Endothelial cell of umbilical vein (primary cell): ENCODE results near the gene CA5A. TPM values are rescaled to one million over a fixed set of nuclear protein-coding genes. Genes with fewer than 3 reads are reported as not detected.

ENCODE experiments used
- BruUV-seq: library from RNA; stranded (reverse); fragments of 400-500 nt; replicated peaks from 2 replicates; lab custom pipeline; 2021; lab: Mats Ljungman, UMichigan
- CTCF ChIA-PET: fragments of 300-600, 350-600 bp; sonication (Branson Sonifier 250); formaldehyde crosslinking; loops from one replicate; lab custom pipeline; 2021; ENCODE audit warnings: antibody characterized with exemption, inconsistent platforms; lab: Charles Lee
- POLR2A ChIA-PET: fragments of 300-600, 350-600 bp; sonication (Branson Sonifier 250); formaldehyde crosslinking; loops from one replicate; lab custom pipeline; 2021; ENCODE audit warnings: antibody characterized with exemption, inconsistent platforms; lab: Charles Lee
- DNase-seq: peaks from one replicate; pipeline ENCODE4 v3.0.0-alpha.2; 2011; ENCODE audit warnings: low read depth, low spot score
- FAIRE-seq: peaks from 2 replicates; lab custom pipeline; 2011; peaks lifted over from hg19 to GRCh38; lab: Jason Lieb, UNC
- H2AFZ ChIP-seq: 2 replicates; pipeline ENCODE4 v1.6.0; 2012; ENCODE audit warnings: low read depth, low read length, control low read depth, inconsistent platforms
- H3K27ac ChIP-seq: 2 replicates; pipeline ENCODE4 v1.5.1; 2011; ENCODE audit warnings: low read depth, mild to moderate bottlenecking, control low read depth, low read length, moderate library complexity; ENCODE audit not compliant: insufficient read depth
- H3K27me3 ChIP-seq, 2 experiments: 2 replicates each; pipeline versions ENCODE4 v1.6.0 to v1.6.1; 2011; ENCODE audit warnings: low read length in 2 of 2, mixed read lengths in 1 of 2; ENCODE audit not compliant: control insufficient read depth in 2 of 2, insufficient read depth in 2 of 2
- H3K36me3 ChIP-seq, 2 experiments: 2 replicates in 1 of 2; 3 replicates in 1 of 2; pipeline ENCODE4 v1.5.1; 2011; ENCODE audit warnings: low read length in 2 of 2, mild to moderate bottlenecking in 1 of 2, moderate library complexity in 1 of 2; ENCODE audit not compliant: control insufficient read depth in 2 of 2, insufficient read depth in 2 of 2; ENCODE audit errors: extremely low read depth in 1 of 2
- H3K4me1 ChIP-seq: 3 replicates; pipeline ENCODE4 v1.5.1; 2011; ENCODE audit warnings: mild to moderate bottlenecking, low read length; ENCODE audit not compliant: control insufficient read depth, insufficient read depth; ENCODE audit errors: extremely low read depth
- H3K4me2 ChIP-seq: 2 replicates; pipeline ENCODE4 v1.6.1; 2011; ENCODE audit warnings: low read length, control low read depth, mixed read lengths; ENCODE audit not compliant: insufficient read depth
- H3K4me3 ChIP-seq, 3 experiments: fragments of 200-600 bp in 1 of 3; sonication (generic), shearing (Covaris generic) in 1 of 3; replicated peaks in 1 of 3; 2 replicates each; pipeline ENCODE4 v1.5.1; 2011 to 2016; ENCODE audit warnings: control low read depth in 3 of 3, low read length in 3 of 3, mild to moderate bottlenecking in 2 of 3, inconsistent platforms in 1 of 3, low read depth in 1 of 3, moderate library complexity in 1 of 3; ENCODE audit not compliant: insufficient read depth in 1 of 3
- H3K79me2 ChIP-seq: 2 replicates; pipeline ENCODE4 v1.6.0; 2012; ENCODE audit warnings: low read length, inconsistent platforms; ENCODE audit not compliant: control insufficient read depth, insufficient read depth
- H3K9ac ChIP-seq: replicated peaks from 2 replicates; pipeline ENCODE3; 2011; ENCODE audit warnings: low read length, control low read depth; ENCODE audit not compliant: insufficient read depth; ENCODE audit errors: extremely low read depth
- H3K9me1 ChIP-seq: replicated peaks from 3 replicates; pipeline ENCODE4 v1.6.0; 2011; ENCODE audit warnings: mild to moderate bottlenecking, low read length; ENCODE audit not compliant: control insufficient read depth, insufficient read depth; ENCODE audit errors: extremely low read depth
- H3K9me3 ChIP-seq: replicated peaks from 2 replicates; pipeline ENCODE4 v1.5.1; 2012; ENCODE audit warnings: low read length, inconsistent platforms; ENCODE audit not compliant: control insufficient read depth, insufficient read depth
- H4K20me1 ChIP-seq: replicated peaks from 2 replicates; pipeline ENCODE3; 2011; ENCODE audit warnings: mild to moderate bottlenecking, low read length; ENCODE audit not compliant: control insufficient read depth, insufficient read depth; ENCODE audit errors: extremely low read depth
- CTCF ChIP-seq, 2 donors: IDR thresholded peaks; 1 replicate in 1 of 2; 2 replicates in 1 of 2; pipeline ENCODE4 v1.5.1; 2011; ENCODE audit warnings: low read length in 2 of 2, mild to moderate bottlenecking in 2 of 2, moderate library complexity in 2 of 2, control low read depth in 1 of 2, inconsistent platforms in 1 of 2, low read depth in 1 of 2; ENCODE audit not compliant: insufficient read depth in 1 of 2; ENCODE audit errors: extremely low read depth in 1 of 2
- EZH2 ChIP-seq: IDR thresholded peaks from 2 replicates; pipeline ENCODE4 v1.6.1; 2012; ENCODE audit warnings: borderline replicate concordance, low read depth, mild to moderate bottlenecking, moderate library complexity, low read length, inconsistent platforms; ENCODE audit not compliant: severe bottlenecking
- FOS ChIP-seq: IDR thresholded peaks from 2 replicates; pipeline ENCODE4 v1.6.1; 2011; ENCODE audit warnings: mild to moderate bottlenecking, low read length, moderate library complexity, borderline replicate concordance; ENCODE audit not compliant: insufficient read depth
- GATA2 ChIP-seq: IDR thresholded peaks from 2 replicates; pipeline ENCODE4 v1.7.0; 2011; ENCODE audit warnings: low read depth, mild to moderate bottlenecking, moderate library complexity, mixed read lengths, low read length; ENCODE audit not compliant: insufficient read length, insufficient read depth
- JUN ChIP-seq: IDR thresholded peaks from 2 replicates; pipeline ENCODE4 v1.6.1; 2011; ENCODE audit warnings: borderline replicate concordance, low read depth; ENCODE audit not compliant: insufficient read length, insufficient read depth
- MAX ChIP-seq: IDR thresholded peaks from 2 replicates; pipeline ENCODE4 v1.6.1; 2011; ENCODE audit not compliant: insufficient read depth, insufficient read length
- MYC ChIP-seq: IDR thresholded peaks from one replicate; pipeline ENCODE4 v1.6.1; 2011; ENCODE audit warnings: mild to moderate bottlenecking, low read depth, low read length
- POLR2A ChIP-seq: IDR thresholded peaks from 2 replicates; pipeline ENCODE4 v1.6.1; 2012; ENCODE audit warnings: low read depth, mild to moderate bottlenecking, control low read depth, low read length
- POLR2AphosphoS5 ChIP-seq: IDR thresholded peaks from 2 replicates; pipeline ENCODE4 v1.6.1; 2012; ENCODE audit warnings: low read depth, mild to moderate bottlenecking, control low read depth, low read length, moderate library complexity; ENCODE audit not compliant: insufficient read depth
- dilution Hi-C: fragments of 300-500 bp; cut with MboI; formaldehyde crosslinking; loops from one replicate; pipeline ENCODE4 v1.15.0; 2019; ENCODE audit warnings: low sequenced_read_pairs; ENCODE audit not compliant: extremely low pct_ligation_motif_present
- intact Hi-C: fragments of 100-400 bp; cut with micrococcal nuclease; formaldehyde crosslinking; loops from one replicate; pipeline ENCODE4 v1.10.0; 2022
- polyA plus RNA-seq, 4 experiments: library from polyadenylated mRNA; depleted of rRNA in 3 of 4; stranded (reverse) in 3 of 4; unstranded in 1 of 4; fragments of >200 nt; gene quantifications; 2 replicates each; pipeline versions ENCODE4 v1.2.1 to v1.2.3, GENCODE V29; 2011 to 2012; ENCODE audit warnings: missing spikeins in 1 of 4
- total RNA-seq: library from RNA; stranded (reverse); gene quantifications from 2 replicates; pipeline ENCODE4 v1.2.3, GENCODE V29; 2021

CA5A gene
- total and polyA plus RNA-seq, 2 donors (not counting 3 experiments of a cell fraction or from before 2014, with no cell fraction given), result not detected

- POLR2A ChIA-PET, result no interaction called here
- DNase-seq (no peak), FAIRE-seq (no peak)
- no peak overlapping the region for H3K4me2 ChIP-seq
- no peak overlapping the region for H3K4me3 ChIP-seq
- intact Hi-C loops, result no loop called here
- dilution Hi-C loops, result no loop called here
- H4K20me1 ChIP-seq, result no peaks in the 10 kb centered on the region
- CTCF ChIA-PET, result interaction anchor here (1.0 to 1.3 kb wide), 2 partner anchors 8 to 109 kb away, joined by 3 read pairs; no protein-coding TSS in a partner anchor
- peaks cover 22% of the 10 kb centered on the region for H3K4me1 ChIP-seq
- H3K9me3 ChIP-seq, result no peaks in the 10 kb centered on the region
- H3K27ac ChIP-seq, result no peak overlapping the region
- H3K27me3 ChIP-seq, result no peaks in the 10 kb centered on the region
- H3K79me2 ChIP-seq, result peaks cover 26% of the 10 kb centered on the region
- no peaks in the 10 kb centered on the region for H3K36me3 ChIP-seq
- BruUV-seq, result no TSS peak
- no peak overlapping the region for H2AFZ ChIP-seq
- H3K9me1 ChIP-seq, result no peaks in the 10 kb centered on the region
- TF ChIP-seq EZH2, result no peak
- TF ChIP-seq POLR2AphosphoS5, result no peak
- no peak for TF ChIP-seq POLR2A
- TF ChIP-seq JUN, result no peak
- TF ChIP-seq MYC, result no peak
- no peak for TF ChIP-seq CTCF (IDR thresholded peaks at IDR 0.05; ENCODE audit: extremely low read depth in 1 of 2, insufficient read depth in 1 of 2, low read depth in 1 of 2, low read length in 2 of 2)
- no peak for TF ChIP-seq FOS
- no peak for TF ChIP-seq MAX
- TF ChIP-seq GATA2, result no peak
- no peak overlapping the region for H3K9ac ChIP-seq
Measured at GRCh38 chr16:87949071-87949744, 12.9 kb upstream of the CA5A start.
